ENCODE results near the gene SYT5. TPM values are rescaled to one million over a fixed set of nuclear protein-coding genes. Genes with fewer than 3 reads are reported as not detected.

SYT5 gene
- total and polyA plus RNA-seq, 2 of the 13 experiments (the other 11 are each of a cell fraction or from before 2014, with no cell fraction given), result not detected

DNA sequence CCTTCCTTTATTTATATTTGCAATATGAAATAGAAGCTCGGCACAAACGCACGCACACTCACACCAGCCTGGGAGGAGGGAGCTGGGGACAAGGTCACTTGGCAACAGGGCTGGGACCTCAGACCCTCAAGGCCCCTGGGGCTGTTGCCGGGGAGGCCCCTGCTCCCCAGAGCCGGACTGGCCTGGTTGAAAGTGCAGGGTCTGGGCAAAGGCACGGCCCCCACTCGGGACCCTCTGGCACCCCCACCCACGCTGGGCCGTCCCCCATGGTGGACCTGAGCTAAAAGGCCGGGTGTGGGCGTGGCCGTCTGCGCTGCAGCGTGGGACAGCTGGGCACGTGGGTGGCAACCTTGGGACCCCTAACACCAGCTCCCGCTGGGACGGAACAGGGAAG lies 49.7 kb upstream of the SYT5 start (continued):
- TF ChIP-seq, protein P1, sequence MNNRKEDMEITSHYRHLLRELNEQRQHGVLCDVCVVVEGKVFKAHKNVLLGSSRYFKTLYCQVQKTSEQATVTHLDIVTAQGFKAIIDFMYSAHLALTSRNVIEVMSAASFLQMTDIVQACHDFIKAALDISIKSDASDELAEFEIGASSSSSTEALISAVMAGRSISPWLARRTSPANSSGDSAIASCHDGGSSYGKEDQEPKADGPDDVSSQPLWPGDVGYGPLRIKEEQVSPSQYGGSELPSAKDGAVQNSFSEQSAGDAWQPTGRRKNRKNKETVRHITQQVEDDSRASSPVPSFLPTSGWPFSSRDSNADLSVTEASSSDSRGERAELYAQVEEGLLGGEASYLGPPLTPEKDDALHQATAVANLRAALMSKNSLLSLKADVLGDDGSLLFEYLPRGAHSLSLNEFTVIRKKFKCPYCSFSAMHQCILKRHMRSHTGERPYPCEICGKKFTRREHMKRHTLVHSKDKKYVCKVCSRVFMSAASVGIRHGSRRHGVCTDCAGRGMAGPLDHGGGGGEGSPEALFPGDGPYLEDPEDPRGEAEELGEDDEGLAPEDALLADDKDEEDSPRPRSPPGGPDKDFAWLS (CRISPR knock-in tag; IDR thresholded peaks at IDR 0.05; ENCODE audit: borderline replicate concordance), result no peak
- TF ChIP-seq, protein P2, sequence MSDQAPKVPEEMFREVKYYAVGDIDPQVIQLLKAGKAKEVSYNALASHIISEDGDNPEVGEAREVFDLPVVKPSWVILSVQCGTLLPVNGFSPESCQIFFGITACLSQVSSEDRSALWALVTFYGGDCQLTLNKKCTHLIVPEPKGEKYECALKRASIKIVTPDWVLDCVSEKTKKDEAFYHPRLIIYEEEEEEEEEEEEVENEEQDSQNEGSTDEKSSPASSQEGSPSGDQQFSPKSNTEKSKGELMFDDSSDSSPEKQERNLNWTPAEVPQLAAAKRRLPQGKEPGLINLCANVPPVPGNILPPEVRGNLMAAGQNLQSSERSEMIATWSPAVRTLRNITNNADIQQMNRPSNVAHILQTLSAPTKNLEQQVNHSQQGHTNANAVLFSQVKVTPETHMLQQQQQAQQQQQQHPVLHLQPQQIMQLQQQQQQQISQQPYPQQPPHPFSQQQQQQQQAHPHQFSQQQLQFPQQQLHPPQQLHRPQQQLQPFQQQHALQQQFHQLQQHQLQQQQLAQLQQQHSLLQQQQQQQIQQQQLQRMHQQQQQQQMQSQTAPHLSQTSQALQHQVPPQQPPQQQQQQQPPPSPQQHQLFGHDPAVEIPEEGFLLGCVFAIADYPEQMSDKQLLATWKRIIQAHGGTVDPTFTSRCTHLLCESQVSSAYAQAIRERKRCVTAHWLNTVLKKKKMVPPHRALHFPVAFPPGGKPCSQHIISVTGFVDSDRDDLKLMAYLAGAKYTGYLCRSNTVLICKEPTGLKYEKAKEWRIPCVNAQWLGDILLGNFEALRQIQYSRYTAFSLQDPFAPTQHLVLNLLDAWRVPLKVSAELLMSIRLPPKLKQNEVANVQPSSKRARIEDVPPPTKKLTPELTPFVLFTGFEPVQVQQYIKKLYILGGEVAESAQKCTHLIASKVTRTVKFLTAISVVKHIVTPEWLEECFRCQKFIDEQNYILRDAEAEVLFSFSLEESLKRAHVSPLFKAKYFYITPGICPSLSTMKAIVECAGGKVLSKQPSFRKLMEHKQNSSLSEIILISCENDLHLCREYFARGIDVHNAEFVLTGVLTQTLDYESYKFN (CRISPR knock-in tag; conservative IDR thresholded peaks at IDR 0.05), result peak; percentile 70; the same call in 1 of the 2 replicates
- TF ChIP-seq FOXO1 (CRISPR knock-in tag; IDR thresholded peaks at IDR 0.05) (no peak), REPIN1 (CRISPR knock-in tag; IDR thresholded peaks at IDR 0.05; ENCODE audit: borderline replicate concordance, low read depth) (no peak), ZNF788 (CRISPR knock-in tag; IDR thresholded peaks at IDR 0.05; ENCODE audit: borderline replicate concordance) (0 out of 2 replicates have a peak, but pooled peaks have one; percentile 30)
- TF ChIP-seq, protein P3, sequence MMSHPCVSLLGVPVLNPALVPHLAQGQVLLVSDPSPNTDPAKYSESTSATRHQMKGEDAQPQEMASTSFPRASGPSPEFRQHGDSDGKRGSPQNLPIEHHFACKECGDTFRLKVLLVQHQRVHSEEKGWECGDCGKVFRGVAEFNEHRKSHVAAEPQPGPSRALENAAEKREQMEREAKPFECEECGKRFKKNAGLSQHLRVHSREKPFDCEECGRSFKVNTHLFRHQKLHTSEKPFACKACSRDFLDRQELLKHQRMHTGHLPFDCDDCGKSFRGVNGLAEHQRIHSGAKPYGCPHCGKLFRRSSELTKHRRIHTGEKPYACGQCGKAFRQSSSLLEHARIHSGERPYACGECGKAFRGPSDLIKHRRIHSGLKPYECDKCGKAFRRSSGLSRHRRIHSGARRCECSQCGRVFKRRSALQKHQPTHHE (CRISPR knock-in tag; IDR thresholded peaks at IDR 0.05; ENCODE audit: borderline replicate concordance), result no peak
